HG02973 (cell line): ENCODE data around the gene COL13A1.

Experiments used
- ATAC-seq: cut with Tn5 transposase; IDR thresholded peaks from one replicate; pipeline ENCODE4 v1.9.1; 2021; ENCODE audit warnings: moderate library complexity; ENCODE audit not compliant: unreplicated experiment

Gene COL13A1

DNA sequence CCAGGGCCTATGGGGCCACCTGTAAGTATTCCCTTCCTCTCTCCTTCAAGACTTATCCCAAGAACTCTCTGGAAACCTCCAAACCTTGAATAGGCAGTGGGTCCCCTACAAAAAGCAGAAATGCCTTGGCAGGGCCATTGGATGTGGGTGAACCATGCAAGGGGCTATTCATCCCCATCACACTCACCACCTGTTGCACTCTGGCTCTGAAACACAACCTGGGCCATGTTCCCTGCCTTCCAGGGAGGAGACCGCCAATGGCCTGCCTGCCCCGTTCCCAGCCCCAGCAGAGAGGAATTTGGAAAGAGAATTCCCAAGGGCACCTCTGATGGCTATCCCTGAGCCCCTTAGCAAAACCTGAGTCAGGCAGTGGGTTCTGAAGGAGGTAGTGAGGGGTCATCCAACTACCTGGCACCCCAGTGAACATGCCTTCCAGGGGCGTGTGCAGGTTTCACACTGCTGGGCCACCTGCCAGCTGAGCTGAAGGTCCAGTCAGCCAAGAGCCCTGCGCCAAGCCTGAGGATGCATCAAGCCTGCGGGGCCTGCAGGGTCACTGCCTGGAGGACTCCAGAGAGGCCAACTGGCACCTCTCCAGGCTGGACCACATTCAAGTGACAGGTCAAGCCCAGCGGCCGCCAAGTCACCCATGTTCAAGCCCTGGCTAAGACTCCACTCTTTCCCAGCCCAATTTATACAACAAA is 101.3 kb downstream of the COL13A1 start:
- no peak for ATAC-seq

DNA sequence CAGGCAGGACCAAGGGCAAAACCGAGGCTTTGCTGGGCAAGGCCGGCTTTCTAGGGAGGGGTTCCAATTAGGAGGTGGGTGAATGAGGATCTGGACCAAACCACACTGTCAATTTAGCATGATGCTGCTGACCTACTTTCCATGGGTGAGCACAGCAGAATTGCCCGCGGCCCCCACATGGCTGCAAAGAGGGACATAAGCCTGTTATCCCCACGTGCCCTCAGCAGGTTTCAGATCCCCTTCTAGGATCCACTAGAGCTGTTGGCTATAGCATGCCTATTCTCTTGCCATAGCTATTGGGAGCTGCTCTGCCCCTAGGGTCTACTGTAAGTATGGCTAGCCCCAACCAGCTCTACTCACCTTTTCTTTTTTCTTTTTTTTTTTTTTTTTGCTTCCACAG is 102.8 kb downstream of the COL13A1 start:
- ATAC-seq = no peak

DNA sequence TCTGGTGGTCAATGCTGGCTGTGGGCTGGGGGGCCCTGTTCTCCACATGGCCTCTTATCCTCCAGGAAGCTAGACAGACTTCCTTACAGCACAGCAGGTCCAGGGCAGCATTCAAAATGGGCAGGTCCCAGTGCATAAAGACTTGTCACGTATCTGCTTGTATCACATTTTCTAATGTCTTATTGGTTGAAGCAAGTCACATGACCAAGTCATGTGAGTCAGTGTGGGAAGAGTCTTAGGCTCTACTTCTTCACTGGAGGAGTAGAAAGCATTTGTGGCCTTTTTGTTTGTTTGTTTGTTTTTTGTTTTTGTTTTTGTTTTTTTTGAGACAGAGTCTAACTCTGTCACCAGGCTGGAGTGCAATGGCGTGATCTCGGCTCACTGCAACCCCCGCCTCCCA is 104.7 kb downstream of the COL13A1 start:
- ATAC-seq = no peak

DNA sequence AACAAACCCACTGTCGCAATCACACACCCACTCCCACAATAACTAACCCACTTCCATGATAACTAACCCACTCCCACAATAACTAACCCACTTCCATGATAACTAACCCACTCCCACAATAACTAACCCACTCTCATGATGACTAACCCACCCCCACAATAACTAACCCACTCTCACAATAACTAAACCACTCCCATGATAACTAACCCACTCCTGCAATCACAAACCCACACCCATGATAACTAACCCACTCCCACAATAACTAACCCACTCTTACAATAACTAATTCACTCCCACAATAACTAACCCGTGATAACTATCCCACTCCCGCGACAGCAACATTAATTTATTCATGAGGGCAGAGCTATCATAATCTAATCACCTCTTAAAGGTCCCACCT is 105.8 kb downstream of the COL13A1 start:
- no peak for ATAC-seq

DNA sequence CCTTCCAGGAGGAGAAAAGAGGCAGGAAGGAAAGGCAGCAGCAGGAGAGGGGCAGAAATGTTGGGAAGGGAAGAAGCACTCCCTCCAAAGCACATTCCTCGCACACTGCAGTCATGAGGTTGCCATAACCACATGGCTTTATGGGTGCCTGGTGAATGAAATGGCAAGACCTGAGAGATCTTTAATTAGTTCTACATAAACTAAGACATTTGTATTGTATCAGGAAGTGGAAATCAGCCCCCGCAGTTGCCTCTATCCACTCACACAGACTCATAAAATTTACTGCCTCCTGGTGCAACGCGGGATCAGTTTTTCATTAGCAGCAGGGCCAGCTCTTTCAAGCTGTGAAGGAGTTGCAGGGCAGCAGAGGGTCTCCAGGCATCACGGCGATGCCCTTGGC is 106.4 kb downstream of the COL13A1 start:
- no peak for ATAC-seq

DNA sequence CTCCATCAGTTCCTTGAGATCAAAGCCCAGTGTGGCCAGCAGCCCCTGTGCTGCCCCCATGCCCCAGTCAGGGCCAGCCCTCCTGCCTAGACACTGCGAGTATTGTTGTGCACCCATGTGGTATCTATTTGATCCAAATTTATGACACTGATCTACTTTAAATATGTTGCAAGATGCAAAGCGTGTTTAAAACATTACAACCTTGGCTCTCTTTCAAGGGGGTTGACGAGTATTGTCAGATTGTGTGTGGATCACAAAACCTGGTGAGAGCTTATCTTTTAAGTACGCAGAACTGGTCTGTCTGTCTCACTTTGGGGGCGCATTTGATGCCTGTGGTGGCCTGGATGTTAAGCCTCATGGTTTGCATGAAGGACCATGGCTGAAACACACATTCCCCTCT is 108.9 kb downstream of the COL13A1 start:
- ATAC-seq = no peak

DNA sequence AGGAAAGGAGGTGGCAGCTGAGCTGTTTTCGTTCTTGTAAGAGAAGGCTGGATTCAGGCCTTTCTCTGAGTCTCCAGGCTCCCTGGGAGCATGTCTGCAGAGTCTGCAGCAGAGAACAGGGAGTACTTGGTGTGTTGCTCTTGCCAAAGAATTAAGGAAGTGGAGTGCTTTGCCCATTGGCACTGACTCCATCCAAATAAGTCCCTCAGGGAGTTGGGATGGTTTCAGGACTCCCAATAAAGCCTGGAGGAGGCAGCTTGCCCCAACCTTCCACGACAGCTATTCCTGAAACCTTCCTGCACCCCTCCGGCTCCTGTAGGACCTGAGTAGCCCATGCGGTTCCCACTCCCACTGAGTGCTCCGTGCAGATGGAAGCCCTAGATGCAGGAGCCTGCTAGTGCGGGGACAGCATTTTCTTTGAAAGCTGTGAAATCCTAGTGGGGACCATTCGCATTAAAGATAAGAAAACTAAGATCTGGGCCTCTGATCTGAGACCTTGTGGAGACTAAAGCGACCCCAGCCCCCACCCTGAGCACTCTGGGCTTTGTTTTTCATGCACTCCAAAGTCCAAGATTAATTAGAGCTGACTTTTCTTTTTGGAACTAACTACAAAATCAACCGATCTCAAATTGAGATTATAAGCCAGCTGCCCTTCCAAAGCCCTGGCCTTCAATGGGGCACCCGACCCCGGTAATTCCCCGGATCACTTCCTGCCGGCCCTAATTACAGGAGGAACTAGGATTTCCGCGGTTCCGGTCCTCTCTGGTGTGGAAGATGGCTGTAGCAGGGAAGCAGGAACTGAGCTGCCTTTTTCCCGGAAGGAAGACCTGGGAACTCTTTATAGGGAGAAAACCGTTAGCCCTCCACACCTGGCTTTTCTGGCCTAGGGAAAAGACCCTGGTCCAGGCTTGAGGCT is 110.2 kb downstream of the COL13A1 start:
- ATAC-seq = no peak

DNA sequence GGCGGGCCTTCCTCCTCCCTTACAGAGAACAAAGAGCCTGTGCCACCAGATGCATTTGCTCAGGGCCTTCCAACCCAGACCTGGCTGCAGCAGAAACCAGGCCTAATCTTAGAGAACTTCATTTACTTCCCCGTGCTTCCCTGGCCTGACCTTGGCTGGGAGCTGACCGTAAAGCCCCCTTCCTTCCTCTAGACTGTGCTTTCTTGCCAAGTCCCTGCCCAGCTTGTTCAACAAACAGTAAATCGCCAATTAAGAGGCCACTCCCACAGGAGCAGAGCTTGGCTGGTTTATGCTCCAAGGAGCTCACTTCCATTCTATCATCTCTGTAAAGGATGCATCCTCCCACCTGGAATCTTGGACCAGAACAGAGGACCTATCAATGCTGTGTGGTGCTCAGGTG is 110.9 kb downstream of the COL13A1 start:
- no peak for ATAC-seq

DNA sequence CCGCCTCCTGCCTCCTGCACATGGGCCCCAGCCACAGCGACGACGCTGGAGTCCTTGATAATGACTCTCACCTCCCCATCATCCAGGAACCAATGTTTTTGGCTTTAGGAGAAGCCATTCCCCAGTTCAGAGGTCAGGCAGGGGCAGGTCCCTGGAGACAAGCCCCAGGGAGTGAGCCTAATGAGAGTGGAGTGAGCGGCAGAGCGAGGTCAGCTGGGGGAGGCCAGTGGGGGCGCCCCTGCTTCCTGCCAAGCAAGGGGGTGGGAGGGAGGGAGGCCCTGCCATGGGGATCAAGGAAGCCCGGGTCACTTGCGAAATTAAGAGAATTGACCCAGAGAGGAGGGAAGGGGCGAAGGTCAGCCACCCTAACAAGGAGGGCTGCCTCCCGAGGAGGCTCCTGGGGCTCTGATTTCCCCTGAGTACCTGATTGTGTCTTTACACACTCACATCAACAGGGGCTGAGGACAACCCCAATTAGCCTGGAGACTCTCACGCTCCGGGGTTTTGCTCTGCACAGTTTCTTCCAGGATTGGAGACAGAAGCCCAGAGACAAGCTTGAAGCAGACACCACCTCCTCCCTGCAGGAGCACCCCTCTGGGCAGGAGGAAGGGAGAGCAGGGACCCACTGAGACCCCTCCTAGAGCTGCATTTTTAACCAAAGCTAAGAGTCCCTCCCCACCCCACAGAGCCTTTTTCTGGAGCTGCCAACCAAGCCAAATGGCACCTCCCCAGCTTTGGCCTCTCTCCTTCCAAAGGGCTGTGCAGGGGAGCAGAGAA is 112.1 kb downstream of the COL13A1 start:
- no peak for ATAC-seq

DNA sequence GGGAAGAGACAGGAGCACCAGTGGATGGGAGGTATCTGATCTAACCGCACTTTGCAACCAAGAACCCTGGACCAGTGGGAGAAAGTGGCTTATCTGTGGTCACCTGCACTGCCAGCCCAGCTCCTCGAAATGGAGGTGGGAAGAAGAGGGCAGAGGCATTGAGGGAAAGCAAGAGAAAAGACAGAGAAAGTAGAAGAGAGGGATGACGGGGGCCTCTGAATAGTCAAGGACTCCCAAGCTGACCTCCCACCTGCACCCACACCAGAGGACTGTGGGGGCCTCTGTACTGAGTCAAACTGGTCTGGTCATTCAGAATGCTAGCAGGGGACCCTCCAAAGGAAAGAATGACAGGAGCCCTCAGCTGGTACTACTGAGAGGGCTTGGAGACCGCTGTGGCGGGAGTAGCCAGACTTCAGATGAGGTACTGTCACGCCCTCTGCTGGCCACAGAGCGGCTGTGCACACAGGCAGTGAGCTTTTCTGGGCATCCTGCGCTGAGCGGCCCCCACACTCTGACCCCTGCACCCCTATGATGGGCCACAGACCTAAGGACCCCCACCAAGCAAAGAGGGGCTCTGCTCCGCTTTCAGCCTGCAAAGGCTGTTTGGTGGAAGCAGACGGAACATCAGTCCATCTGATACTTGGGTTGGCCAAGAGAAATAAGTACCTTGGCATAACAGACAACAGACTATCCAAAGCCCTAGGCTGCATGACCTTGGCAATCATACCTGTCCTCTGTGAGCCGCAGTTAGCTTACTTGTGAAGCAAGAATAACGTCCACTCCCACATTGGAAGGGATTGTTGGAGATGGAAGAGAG is 112.9 kb downstream of the COL13A1 start:
- no peak for ATAC-seq

DNA sequence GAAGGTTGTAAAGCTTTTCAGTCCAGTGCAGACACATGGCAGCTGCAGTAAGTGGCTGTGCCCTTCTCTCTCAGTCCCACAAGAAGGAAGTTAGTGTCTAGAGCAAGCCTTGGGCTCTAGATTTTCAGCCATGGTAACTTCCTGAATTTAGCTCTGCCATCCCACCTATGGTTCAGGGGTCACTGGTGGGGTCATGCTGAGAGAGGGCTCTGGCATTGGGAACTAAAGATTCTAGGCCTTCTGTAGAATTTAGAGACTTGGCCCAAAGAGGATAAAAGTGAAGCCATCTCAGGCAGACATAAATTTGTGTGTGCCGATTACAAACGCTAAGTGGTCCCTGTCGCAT is 113.5 kb downstream of the COL13A1 start:
- ATAC-seq = no peak

DNA sequence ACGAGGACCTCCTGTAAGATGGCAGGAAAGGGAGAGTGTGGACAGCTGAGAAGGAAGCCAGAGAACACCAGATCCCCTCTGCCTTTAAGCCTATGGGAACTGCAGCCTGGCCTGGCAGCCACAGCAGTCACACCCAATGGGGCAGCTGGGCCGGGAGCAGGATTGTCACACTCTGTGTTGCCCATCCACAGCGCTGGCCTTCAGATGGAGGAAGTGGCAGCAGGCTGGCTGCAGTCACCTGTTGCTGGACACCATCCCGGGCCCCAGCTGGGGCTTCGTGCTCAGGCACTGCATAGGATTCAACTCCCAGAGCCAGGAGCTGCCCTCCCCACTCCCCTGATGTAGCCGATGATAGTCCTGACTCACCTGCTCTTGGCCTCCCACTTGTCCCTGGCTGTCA is 114.4 kb downstream of the COL13A1 start:
- ATAC-seq = no peak

DNA sequence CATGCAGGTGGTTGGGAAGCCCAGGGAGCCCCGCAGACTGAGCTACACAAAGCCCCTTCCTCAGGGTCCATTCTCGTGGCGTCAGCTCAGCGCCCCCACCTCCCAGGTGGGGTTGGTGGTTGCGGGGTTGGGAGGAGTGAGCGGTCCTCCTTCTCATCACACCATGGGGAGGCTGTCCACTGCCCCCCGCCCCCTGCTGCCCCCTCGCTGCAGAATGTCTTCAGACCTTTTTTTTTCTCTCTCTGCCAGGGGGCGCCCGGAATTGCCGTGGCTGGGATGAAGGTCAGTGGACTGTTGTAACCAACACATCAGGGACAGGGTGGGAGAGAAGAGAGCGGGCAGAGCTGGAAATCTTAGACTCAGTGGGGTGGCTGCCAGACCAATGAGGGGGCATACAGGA is 116.3 kb downstream of the COL13A1 start:
- no peak for ATAC-seq

DNA sequence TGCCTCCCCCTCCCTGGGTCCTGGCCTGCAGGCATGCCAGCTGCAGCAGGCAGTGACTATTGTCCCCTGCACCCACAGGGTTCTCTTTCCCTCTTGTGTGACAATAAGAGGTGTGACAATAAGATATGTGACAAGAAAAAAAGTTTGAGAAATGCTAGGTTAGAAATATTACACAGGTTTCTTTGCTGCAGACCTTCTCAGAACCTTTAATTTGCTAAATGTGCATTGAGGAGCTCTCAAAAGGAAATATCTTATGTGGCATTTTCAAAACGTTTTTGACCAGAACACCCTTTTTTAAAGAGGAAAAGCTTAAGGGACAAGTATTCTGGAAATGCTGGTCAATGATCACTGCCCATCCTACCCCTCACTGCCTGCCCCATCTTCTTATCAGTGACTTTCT is 117.5 kb downstream of the COL13A1 start:
- no peak for ATAC-seq

DNA sequence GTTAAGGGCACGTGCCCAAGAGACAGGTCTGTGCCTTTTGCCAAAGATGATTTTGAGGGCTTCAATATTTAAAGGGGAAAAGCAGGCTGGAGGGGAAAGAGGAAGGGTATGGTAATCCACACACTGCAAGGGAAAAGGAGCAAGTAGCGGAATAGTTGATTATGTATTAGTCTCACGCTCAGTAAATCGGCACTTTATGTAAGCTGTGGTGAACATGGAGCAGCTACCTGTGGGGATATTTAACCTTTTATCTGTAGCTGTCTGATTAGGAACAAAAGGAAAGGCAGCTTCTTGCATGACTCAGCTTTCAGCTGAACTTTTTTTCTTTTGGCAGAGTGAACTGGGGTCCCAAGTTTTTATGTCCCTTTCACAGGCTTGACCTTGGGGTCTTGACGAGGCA is 123.4 kb downstream of the COL13A1 start:
- no peak for ATAC-seq

DNA sequence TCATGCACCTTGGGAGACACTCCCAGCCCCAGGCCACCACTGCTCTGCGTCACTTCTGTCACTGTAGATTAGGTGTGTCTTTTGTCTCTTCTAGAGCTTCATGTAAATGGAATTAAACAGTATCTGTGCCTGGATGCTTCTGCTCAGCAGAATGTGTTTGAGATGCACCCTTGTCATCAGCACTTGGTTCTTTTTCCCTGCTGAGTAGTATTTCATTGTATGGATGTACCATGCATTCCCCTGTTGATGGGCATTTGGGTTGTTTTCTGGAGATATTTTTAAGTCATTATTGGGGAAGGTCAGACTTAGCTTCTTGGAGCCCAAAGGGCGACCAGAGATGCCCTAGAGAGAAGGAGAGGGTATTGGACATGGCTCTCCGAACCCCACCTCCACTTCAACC is 126.6 kb downstream of the COL13A1 start:
- ATAC-seq = no peak

DNA sequence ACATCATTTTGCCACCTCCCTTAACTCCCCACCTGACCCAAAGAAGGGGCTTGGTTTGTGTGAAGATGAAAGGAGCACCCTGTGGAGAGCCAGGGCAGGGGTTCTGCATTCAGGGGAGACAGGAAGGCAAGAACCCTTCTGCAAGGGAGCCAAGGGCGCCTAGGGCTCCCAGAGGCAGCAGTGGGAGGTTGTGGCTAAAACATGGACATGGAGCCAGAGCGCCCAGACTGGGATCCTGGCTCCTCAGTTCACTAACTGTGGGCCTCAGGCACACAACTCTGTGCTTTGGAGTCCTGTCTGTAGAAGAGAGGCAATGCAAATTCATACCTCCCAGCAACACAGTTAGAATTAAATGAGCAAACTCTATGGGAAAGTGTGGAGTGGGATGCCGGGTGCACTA is 127.9 kb downstream of the COL13A1 start:
- no peak for ATAC-seq

DNA sequence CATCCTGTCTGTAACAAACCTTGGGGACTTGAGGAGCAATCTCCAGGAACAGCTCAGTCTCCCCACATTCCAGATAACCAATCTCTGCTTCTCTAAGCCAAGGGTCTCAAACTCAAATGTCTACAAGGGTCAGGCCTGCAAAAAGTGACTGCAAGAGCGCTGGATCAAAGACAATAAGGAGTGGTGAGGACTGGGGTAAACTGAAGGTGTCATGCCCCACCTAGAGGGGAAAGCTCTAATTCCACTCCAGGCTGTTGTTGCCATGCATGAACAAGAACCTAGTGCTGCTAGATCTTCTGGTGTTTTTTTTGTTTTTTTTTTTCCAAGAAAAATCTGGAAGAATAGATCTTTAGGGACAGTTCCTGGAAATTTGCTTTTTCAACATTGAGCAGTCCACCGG is 133.1 kb downstream of the COL13A1 start:
- ATAC-seq = no peak

DNA sequence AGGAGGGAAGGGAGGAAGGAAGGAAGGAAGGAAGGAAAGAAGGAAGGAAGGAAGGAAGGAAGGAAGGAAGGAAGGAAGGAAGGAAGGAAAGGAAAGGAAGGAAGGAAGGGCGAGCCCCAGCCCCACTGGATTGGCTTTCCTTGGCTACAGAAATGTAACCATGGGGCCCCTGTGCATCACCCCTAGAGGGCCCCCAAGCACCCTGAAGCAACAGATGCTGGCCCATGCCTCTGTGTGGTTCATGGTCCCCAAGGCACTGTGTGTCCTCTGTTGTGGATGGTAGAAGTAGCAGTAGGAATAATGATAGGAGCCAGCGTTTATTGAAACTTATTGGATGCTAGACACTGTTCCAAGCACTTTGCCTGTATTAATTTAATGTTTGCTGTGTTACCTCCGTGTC is 134.4 kb downstream of the COL13A1 start:
- ATAC-seq = no peak

DNA sequence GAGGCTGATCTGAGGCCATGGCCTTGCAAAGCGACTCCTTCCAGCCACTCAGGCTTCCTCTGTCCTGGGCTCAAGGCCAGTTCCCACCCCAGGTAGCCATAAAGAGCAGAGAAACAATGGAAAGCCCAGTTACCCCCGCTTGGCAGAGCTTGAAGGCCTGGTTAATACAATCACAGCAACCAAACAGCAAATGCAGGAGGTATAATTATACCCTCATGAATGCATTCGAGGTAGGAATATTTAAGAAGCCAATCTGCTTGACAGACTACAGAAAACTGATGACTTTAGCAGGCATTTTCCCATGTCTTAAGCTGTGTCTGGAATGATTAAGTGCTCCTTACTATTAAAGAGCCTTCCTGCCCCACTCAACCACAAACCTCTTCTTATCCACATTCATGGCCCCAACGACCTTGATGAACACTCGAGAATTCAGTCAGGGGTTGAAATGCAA is 136.9 kb downstream of the COL13A1 start:
- no peak for ATAC-seq

DNA sequence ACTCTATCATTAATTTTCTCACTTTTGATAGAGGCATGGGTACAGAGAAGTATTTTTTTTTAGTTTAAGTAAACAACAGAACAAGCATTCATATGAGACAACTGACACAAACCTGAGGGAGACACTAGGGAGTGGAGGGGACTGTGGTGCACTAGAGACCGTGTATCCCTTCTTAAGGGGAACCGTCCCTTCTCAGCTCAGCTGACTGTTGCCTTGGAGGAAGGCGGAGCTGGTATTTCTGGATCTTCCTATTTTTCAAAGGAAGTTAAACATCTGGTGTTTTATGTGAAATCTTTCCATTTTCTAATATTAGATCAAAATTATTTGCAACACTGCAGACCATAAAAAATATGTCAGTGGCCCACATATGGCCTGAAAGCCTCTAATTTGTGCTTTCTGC is 137.4 kb downstream of the COL13A1 start:
- ATAC-seq = no peak
